ENCODE measurements around the gene GRM7. TPM values are rescaled to one million over a fixed set of nuclear protein-coding genes. Genes with fewer than 3 reads are reported as not detected.

The GRM7 gene
- total and polyA plus RNA-seq, 2 experiments from 2014 or later = 0.40 TPM; not detected in 1

DNA sequence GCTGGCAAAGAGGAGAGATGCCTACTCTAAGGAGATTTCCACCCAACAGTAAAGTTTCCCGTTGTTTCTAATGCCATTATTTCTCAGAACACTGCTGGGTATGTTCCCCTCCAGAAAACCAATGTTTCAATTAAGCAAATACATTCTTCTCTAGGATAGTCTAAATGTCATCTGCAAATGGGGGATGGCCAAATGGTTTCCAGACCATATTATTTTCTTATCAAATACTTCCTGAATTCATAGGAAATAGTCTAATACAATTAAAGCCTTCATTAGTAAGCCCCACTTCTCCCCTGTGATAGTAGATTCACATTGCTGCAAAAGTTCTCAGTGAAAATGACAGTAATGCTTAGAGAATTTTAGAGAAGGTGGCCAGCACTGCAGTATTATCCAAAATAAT, 716.6 kb downstream of the GRM7 start:
- no peaks in the 10 kb centered on the region for H3K27me3 ChIP-seq (ENCODE audit: insufficient read depth)
- H3K27me3 Mint-ChIP-seq (ENCODE audit: insufficient read depth, low read depth, poor library complexity) = no peaks in the 10 kb centered on the region
- H3K4me1 Mint-ChIP-seq = no peaks in the 10 kb centered on the region
- no peak overlapping the region for H2AFZ ChIP-seq
- no peaks in the 10 kb centered on the region; the same call in 1 of the 2 replicates for H3K9me2 ChIP-seq (ENCODE audit: insufficient read depth)
- no peak overlapping the region for H3K4me3 Mint-ChIP-seq
- no peaks in the 10 kb centered on the region for H3K36me3 Mint-ChIP-seq (ENCODE audit: low read depth)
- no peaks in the 10 kb centered on the region for H4K20me1 ChIP-seq (replicated peaks; ENCODE audit: insufficient read depth)
- no peak overlapping the region for H3K27ac ChIP-seq (ENCODE audit: low read depth)
- H3K27ac Mint-ChIP-seq = no peak overlapping the region
- DNase-seq (ENCODE audit: low spot score) (no peak), ATAC-seq (no peak)
- H3K36me3 ChIP-seq (ENCODE audit: insufficient read depth) = no peaks in the 10 kb centered on the region
- TF ChIP-seq STAT1 (IDR thresholded peaks at IDR 0.05; ENCODE audit: unreplicated experiment) (no peak), EZH2 (IDR thresholded peaks at IDR 0.05; ENCODE audit: low read depth, unreplicated experiment) (no peak), EZH2phosphoT487 (IDR thresholded peaks at IDR 0.05; ENCODE audit: unreplicated experiment) (no peak)
- TF ChIP-seq, protein P1, sequence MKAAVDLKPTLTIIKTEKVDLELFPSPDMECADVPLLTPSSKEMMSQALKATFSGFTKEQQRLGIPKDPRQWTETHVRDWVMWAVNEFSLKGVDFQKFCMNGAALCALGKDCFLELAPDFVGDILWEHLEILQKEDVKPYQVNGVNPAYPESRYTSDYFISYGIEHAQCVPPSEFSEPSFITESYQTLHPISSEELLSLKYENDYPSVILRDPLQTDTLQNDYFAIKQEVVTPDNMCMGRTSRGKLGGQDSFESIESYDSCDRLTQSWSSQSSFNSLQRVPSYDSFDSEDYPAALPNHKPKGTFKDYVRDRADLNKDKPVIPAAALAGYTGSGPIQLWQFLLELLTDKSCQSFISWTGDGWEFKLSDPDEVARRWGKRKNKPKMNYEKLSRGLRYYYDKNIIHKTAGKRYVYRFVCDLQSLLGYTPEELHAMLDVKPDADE (IDR thresholded peaks at IDR 0.05) = no peak
- TF ChIP-seq, protein P2, sequence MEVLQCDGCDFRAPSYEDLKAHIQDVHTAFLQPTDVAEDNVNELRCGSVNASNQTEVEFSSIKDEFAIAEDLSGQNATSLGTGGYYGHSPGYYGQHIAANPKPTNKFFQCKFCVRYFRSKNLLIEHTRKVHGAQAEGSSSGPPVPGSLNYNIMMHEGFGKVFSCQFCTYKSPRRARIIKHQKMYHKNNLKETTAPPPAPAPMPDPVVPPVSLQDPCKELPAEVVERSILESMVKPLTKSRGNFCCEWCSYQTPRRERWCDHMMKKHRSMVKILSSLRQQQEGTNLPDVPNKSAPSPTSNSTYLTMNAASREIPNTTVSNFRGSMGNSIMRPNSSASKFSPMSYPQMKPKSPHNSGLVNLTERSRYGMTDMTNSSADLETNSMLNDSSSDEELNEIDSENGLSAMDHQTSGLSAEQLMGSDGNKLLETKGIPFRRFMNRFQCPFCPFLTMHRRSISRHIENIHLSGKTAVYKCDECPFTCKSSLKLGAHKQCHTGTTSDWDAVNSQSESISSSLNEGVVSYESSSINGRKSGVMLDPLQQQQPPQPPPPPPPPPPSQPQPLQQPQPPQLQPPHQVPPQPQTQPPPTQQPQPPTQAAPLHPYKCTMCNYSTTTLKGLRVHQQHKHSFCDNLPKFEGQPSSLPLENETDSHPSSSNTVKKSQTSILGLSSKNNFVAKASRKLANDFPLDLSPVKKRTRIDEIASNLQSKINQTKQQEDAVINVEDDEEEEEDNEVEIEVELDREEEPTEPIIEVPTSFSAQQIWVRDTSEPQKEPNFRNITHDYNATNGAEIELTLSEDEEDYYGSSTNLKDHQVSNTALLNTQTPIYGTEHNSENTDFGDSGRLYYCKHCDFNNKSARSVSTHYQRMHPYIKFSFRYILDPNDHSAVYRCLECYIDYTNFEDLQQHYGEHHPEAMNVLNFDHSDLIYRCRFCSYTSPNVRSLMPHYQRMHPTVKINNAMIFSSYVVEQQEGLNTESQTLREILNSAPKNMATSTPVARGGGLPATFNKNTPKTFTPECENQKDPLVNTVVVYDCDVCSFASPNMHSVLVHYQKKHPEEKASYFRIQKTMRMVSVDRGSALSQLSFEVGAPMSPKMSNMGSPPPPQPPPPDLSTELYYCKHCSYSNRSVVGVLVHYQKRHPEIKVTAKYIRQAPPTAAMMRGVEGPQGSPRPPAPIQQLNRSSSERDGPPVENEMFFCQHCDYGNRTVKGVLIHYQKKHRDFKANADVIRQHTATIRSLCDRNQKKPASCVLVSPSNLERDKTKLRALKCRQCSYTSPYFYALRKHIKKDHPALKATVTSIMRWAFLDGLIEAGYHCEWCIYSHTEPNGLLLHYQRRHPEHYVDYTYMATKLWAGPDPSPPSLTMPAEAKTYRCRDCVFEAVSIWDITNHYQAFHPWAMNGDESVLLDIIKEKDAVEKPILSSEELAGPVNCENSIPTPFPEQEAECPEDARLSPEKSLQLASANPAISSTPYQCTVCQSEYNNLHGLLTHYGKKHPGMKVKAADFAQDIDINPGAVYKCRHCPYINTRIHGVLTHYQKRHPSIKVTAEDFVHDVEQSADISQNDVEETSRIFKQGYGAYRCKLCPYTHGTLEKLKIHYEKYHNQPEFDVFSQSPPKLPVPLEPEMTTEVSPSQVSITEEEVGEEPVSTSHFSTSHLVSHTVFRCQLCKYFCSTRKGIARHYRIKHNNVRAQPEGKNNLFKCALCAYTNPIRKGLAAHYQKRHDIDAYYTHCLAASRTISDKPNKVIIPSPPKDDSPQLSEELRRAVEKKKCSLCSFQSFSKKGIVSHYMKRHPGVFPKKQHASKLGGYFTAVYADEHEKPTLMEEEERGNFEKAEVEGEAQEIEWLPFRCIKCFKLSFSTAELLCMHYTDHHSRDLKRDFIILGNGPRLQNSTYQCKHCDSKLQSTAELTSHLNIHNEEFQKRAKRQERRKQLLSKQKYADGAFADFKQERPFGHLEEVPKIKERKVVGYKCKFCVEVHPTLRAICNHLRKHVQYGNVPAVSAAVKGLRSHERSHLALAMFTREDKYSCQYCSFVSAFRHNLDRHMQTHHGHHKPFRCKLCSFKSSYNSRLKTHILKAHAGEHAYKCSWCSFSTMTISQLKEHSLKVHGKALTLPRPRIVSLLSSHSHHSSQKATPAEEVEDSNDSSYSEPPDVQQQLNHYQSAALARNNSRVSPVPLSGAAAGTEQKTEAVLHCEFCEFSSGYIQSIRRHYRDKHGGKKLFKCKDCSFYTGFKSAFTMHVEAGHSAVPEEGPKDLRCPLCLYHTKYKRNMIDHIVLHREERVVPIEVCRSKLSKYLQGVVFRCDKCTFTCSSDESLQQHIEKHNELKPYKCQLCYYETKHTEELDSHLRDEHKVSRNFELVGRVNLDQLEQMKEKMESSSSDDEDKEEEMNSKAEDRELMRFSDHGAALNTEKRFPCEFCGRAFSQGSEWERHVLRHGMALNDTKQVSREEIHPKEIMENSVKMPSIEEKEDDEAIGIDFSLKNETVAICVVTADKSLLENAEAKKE (CRISPR knock-in tag; IDR thresholded peaks at IDR 0.05) = no peak
- no peak overlapping the region for H3K4me2 ChIP-seq
- no peaks in the 10 kb centered on the region for H3K79me2 ChIP-seq (replicated peaks; ENCODE audit: insufficient read depth)
- no peaks in the 10 kb centered on the region for H3F3A ChIP-seq (replicated peaks; ENCODE audit: low read depth)
- no peaks in the 10 kb centered on the region for H3K4me1 ChIP-seq (ENCODE audit: insufficient read depth)
- H3K9me3 Mint-ChIP-seq = no peaks in the 10 kb centered on the region
- H3K4me3 ChIP-seq = no peak overlapping the region

DNA sequence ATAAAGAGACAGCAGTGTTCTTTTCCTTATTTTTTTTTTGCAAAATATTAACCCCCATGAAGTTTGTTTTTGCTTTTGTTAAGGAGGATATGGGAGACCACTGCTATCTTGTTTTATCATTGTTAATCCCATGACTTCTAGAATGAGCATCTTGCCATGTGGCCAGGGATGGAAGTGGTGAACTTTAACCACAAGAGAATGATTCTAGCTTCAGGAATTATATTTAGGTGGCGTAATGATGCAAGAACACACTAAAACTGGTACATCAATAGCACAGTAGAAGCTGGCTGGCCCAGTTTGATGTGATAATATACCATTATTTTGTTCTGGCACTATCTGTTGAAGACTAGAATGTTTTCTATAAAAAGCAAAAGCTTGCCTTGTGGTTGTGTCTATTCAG, 720.9 kb downstream of the GRM7 start:
- no peaks in the 10 kb centered on the region for H3K79me2 ChIP-seq (replicated peaks; ENCODE audit: insufficient read depth)
- no peak for TF ChIP-seq JUNB (IDR thresholded peaks at IDR 0.05; ENCODE audit: unreplicated experiment)
- no peak for TF ChIP-seq ZNF114 (CRISPR knock-in tag; IDR thresholded peaks at IDR 0.05)
- no peak for TF ChIP-seq ZNF331 (CRISPR knock-in tag; IDR thresholded peaks at IDR 0.05; ENCODE audit: low read depth)
- no peak for TF ChIP-seq EZH2 (IDR thresholded peaks at IDR 0.05; ENCODE audit: low read depth, unreplicated experiment)
- no peak for TF ChIP-seq EZH2phosphoT487 (IDR thresholded peaks at IDR 0.05; ENCODE audit: unreplicated experiment)
- TF ChIP-seq, protein P3, sequence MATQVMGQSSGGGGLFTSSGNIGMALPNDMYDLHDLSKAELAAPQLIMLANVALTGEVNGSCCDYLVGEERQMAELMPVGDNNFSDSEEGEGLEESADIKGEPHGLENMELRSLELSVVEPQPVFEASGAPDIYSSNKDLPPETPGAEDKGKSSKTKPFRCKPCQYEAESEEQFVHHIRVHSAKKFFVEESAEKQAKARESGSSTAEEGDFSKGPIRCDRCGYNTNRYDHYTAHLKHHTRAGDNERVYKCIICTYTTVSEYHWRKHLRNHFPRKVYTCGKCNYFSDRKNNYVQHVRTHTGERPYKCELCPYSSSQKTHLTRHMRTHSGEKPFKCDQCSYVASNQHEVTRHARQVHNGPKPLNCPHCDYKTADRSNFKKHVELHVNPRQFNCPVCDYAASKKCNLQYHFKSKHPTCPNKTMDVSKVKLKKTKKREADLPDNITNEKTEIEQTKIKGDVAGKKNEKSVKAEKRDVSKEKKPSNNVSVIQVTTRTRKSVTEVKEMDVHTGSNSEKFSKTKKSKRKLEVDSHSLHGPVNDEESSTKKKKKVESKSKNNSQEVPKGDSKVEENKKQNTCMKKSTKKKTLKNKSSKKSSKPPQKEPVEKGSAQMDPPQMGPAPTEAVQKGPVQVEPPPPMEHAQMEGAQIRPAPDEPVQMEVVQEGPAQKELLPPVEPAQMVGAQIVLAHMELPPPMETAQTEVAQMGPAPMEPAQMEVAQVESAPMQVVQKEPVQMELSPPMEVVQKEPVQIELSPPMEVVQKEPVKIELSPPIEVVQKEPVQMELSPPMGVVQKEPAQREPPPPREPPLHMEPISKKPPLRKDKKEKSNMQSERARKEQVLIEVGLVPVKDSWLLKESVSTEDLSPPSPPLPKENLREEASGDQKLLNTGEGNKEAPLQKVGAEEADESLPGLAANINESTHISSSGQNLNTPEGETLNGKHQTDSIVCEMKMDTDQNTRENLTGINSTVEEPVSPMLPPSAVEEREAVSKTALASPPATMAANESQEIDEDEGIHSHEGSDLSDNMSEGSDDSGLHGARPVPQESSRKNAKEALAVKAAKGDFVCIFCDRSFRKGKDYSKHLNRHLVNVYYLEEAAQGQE (IDR thresholded peaks at IDR 0.05; ENCODE audit: unreplicated experiment) = no peak
- TF ChIP-seq STAT1 (IDR thresholded peaks at IDR 0.05; ENCODE audit: unreplicated experiment) = no peak
- TF ChIP-seq CREB1 (CRISPR knock-in tag; IDR thresholded peaks at IDR 0.05; ENCODE audit: low read depth) = no peak
- no peak for TF ChIP-seq POLR2AphosphoS5 (IDR thresholded peaks at IDR 0.05; ENCODE audit: low read depth)

More for the DNA sequence above, 720.9 kb downstream of the GRM7 start:
- Mint-ChIP-seq H3K27me3 (ENCODE audit: insufficient read depth, low read depth, poor library complexity) (no peaks in the 10 kb centered on the region), H3K9me3 (no peaks in the 10 kb centered on the region), H3K4me1 (no peaks in the 10 kb centered on the region), H3K36me3 (ENCODE audit: low read depth) (no peaks in the 10 kb centered on the region), H3K4me3 (no peak overlapping the region), H3K27ac (no peak overlapping the region)
- Histone ChIP-seq H3K27me3 (ENCODE audit: insufficient read depth) (no peaks in the 10 kb centered on the region), H2AFZ (no peak overlapping the region), H3K4me1 (ENCODE audit: insufficient read depth) (no peaks in the 10 kb centered on the region), H3F3A (replicated peaks; ENCODE audit: low read depth) (no peaks in the 10 kb centered on the region), H4K20me1 (replicated peaks; ENCODE audit: insufficient read depth) (no peaks in the 10 kb centered on the region), H3K4me2 (no peak overlapping the region), H3K36me3 (ENCODE audit: insufficient read depth) (no peaks in the 10 kb centered on the region), H3K27ac (ENCODE audit: low read depth) (no peak overlapping the region), H3K9me2 (ENCODE audit: insufficient read depth) (no peaks in the 10 kb centered on the region; the same call in 1 of the 2 replicates), H3K4me3 (no peak overlapping the region)
- DNase-seq (ENCODE audit: low spot score) = no peak
- no peak for ATAC-seq
